NCI-H510A (cell line): ENCODE data around the gene ZSCAN21.
A peak's percentile ranks its signal among the peaks of the same experiment; 100 is the strongest.

Experiments
- DNase-seq: peaks from one replicate; lab custom pipeline; 2025; lab: John Stamatoyannopoulos, UW

Gene ZSCAN21

DNA sequence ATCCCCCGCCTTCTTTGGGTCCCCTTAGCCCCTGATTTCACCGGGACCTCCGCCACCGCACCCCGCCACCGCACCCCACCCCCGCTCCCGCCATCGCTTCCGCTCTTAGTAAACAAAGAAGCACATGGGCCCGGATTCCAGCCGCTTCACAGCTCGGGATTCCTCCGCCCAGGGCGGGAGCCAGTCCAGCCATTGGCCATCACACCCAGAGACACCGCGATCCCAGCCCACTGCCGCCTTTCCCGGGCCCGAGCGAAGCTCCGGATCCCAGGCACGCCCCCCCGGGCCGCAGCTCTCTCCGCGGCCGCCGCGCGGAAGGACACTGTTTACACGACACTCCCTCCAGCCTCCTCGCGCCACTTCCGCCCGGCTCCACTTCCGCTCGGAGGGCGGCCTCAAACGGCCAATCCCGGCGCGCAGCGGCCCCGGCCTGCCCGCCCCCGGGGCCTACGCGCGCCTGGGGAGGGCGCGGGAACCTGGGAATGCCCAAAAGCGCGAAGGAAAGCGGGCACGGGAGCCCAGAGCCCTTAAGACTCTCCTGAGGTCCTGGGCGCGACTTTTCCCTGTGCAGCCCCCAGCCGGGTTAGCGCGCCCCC lies 50.9 kb downstream of the ZSCAN21 start:
- DNase-seq, result peak; percentile 85

DNA sequence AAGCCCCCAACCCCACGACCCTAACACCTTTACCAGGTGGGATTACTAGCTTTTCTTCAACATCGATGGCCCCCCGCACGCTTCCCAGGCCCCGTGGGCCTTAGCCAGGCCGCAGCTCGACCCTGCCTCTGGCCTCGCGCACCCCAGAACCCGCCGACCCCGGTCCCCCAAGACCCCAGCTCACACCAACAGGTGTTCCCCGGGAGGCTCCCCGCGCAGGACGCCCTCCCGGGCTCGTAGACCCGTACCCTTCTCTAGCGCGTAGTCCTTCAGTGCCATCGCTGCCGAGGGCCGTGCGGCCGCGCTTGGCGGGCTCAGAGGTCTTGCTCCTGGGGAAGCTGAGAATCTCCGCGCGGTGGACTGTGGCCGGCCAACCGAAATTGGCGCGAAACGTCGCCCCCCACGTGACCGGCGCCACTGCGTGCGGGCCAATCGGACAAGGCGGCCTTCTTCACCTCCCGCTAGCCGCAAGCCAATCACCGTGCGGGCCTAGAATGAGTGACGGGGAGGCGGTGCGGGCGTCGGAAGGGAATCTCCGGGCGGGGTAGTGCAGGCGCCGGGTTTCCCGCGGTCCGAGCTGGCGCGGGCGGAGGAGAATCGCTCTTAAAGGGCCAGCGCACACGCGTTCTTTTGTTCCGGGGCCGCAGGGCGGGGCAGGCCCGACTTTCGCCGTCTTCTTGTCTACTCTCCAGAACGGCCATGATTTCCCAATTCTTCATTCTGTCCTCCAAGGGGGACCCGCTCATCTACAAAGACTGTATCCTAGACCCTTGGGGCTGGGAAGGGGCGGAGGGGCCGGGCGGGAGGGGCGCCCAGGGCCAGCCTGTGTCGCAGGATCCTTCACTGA lies 51.7 kb downstream of the ZSCAN21 start, which contains the start of the genes AP4M1 and MCM7:
Gene AP4M1, plus strand, starts transcription at position 628 of the 847 bp plus-strand sequence. Its CDS starts 72 bp downstream, at position 700.
Gene MCM7, minus strand, starts transcription at position 382 of the 847 bp plus-strand sequence. Its CDS starts 103 bp downstream, at position 279.
- peak; percentile 94 for DNase-seq

DNA sequence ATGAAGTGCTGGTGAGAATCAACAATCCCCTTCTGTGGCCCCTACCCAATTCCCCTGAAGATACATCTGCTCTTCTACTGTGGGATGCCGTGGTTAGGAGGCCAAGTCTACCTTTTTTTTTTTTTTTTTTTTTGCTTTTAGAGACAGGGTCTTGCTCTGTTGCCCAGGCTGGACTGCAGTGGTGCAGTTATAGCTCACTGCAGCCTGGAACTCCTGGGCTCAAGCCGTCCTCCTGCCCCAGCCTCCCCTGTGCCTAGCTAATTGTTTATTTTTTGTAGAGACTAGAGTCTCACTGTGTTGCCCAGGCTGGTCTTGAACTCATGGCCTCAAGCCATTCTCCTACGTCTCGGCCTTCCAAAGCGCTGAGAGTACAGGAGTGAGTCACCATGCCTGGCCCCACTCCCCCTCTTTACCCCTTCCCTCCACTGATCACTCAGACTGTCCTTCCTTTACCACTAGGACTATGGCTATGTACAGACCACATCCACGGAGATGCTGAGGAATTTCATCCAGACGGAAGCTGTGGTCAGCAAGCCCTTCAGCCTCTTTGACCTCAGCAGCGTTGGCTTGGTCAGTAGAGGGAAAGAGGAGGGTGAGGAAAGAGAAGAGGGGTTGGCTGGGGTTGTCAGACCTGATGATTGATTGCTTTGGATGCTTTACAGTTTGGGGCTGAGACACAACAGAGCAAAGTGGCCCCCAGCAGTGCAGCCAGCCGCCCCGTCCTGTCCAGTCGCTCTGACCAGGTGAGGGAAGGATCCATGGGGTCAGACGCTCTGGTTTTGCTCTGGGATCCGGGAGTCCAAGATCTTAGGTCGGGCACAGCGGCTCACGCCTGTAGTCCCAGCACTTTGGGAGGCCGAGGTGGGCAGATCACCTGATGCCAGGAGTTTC lies 53.6 kb downstream of the ZSCAN21 start:
- DNase-seq, result no peak

DNA sequence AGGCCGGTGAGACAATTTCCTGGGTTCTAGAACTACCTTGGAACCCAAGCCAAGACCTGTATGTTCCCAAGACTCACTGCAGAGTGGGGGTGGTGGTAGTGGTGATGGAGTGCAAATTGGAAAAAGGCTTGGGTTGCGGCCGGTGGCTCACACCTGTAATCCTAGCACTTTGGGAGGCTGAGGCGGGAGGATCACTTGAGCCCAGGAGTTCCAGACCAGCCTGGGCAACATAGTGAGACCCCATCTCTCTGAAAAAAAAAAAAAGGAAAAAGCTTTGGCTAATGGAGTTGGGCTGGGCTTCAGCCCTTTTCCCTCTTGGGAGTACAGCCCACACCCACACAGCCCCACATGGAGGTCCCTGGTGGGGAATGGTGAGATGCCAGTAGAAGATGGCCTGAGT lies 56.0 kb downstream of the ZSCAN21 start:
- DNase-seq, result no peak

DNA sequence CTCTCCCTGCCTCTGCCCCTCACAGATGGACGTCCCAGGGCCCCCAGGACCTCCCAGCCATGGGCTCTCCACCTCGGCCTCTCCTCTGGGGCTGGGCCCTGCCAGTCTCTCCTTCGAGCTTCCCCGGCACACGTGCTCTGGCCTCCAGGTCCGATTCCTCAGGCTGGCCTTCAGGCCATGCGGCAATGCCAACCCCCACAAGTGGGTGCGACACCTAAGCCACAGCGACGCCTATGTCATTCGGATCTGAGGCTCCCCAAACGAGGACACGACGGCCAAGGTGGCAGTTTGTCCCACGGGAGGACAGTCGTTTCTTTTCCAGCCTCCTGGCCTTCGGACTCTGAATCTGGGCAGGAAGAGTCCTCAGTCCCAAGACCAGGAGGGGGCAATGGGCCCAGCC lies 57.1 kb downstream of the ZSCAN21 start:
- no peak for DNase-seq

DNA sequence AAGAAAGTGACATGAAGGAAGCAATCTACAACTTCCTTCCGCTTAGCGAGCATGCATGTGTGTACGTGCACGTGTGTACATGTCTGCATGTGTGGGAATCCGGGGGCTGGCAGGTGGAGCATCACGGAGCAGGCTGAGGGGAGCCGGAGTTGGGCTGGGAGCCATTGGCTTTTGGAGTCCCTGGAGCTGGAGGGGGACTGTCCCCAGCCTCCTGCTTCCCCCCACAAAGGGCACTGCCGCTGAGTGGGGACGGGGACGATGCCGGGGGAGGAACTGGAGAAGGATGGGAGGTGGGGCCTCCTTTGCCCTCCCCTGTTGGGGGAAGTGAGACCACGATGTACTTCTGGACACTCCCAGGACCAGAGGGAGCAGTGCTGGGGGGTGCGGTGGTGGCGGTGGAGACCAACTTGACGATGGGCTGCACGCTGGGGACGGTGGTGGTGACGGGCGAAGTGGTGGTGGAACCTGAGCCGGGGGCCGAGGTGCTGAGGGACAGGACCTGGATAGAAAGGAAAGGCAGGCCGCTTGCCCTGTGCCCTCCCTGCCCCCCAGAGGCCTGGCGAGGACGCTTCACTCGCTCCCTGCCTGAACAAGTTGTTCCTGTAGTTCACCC lies 57.7 kb downstream of the ZSCAN21 start:
- no peak for DNase-seq

DNA sequence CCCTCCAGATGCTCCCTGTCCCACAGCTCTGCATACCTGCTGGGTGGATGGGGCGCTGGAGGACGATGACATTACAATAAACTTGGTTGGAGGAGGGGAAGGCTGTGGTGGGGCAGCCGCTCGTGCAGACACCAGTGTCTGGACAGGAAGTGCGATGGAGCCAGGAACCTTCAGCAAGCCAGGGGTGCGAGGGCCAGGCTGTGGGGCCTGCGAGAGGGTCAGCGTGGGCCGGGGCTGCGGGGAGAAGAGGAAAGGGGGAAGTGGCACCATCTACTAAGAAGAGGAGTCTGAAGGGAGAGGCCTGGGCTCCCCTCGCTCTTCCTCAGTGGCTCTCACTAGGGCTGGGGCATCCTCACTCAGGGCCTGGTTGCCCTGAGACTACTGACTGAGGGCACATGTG lies 58.3 kb downstream of the ZSCAN21 start:
- no peak for DNase-seq

DNA sequence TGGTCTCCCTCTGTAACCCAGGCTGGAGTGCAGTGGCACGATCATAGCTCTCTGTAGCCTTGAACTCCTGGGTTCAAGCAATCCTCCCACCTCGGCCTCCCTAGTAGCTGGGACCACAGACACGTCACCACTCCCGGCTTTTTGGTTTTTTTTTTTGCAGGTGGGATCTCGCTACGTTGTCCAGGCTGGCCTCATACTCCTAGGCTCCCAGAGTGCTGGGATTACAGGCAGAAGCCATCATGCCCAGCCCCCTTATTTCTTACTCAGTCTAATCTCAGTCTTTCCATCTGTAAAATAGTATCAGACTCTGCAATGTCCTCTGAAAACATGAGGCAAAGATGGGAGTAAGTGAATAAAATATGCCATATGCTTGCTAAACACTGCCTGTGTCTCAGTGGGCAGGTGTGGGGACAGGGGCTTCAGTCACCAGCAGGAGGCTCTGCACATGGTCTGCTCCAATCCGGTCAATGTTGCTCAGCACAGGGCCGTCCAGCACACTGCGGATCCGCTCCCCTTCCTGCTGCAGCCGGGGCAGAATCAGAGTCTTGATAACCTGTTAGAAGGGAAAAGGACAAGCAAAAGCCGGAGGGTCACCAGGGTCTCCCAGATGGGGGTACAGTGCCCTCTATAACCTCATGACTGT lies 60.1 kb downstream of the ZSCAN21 start:
- no peak for DNase-seq

DNA sequence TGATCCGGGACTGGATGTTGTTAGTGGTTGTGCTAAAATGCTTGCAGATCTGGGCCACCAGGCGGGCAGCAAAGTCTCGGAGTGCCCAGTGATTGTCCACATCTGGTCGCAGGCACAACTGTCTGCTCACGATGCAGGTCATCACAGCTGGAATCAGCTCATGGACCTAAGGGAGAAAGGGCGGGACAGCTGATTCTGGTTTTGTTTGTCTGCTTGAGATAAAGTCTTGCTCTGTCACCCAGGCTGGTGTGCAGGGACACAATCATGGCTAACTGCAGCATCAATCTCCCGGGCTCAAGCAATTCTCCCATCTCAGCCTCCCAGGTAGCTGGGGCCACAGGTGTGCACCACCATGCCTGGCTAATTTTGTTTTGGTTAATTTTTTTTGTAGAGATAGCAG lies 61.6 kb downstream of the ZSCAN21 start:
- DNase-seq, result no peak

DNA sequence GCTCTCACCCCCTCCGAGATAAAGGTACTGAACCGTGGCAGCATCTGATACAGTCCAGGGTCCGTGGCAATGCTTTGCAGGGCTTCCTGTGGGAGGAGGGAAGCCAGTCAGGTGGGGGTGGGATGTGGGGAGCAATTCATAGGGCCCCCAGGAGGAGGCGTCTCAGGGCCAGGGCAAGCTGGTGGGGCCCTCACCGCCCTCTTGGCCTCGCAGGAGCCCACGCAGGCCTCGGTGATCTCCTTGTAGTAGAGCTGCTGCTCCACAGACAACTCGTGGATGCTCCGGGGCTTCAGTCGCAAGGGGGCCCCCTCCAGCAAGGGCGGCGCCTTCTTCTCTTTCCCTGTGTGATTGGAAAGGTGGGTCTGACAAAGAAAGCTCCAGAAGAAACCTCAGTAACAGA lies 62.3 kb downstream of the ZSCAN21 start:
- no peak for DNase-seq
